IMR-90 (cell line): ENCODE results near the gene MROH8.

Experiments
- CHD1 ChIP-seq: IDR thresholded peaks from 2 replicates; pipeline ENCODE4 v1.6.1; 2012; ENCODE audit warnings: low read depth, low read length, improper control_type of control experiment
- FOS ChIP-seq: fragments of 150-350 bp; IDR thresholded peaks from 2 replicates; pipeline ENCODE4 v1.6.1; 2016; ENCODE audit warnings: low read depth, low read length
- MAFK ChIP-seq: IDR thresholded peaks from 2 replicates; pipeline ENCODE4 v1.6.1; 2012; ENCODE audit warnings: low read depth, low read length, improper control_type of control experiment
- MXI1 ChIP-seq: IDR thresholded peaks from 2 replicates; pipeline ENCODE4 v1.6.1; 2012; ENCODE audit warnings: low read depth, mild to moderate bottlenecking, low read length, moderate library complexity, borderline replicate concordance
- POLR2A ChIP-seq: IDR thresholded peaks from 2 replicates; pipeline ENCODE4 v1.6.1; 2012; ENCODE audit warnings: mild to moderate bottlenecking, low read depth, low read length
- RAD21 ChIP-seq: IDR thresholded peaks from 2 replicates; pipeline ENCODE4 v1.6.1; 2012; ENCODE audit warnings: low read length, improper control_type of control experiment
- TF ChIP-seq, protein P1 (sequence below): conservative IDR thresholded peaks from 2 replicates; pipeline ENCODE4 v1.5.1; 2012; ENCODE audit warnings: mild to moderate bottlenecking, low read depth, low read length, improper control_type of control experiment
- TF ChIP-seq, protein P2 (sequence below): fragments of 150-350 bp; IDR thresholded peaks from 2 replicates; pipeline ENCODE4 v1.6.1; 2017; ENCODE audit warnings: mild to moderate bottlenecking, antibody characterized with exemption, low read length, low read depth

DNA sequence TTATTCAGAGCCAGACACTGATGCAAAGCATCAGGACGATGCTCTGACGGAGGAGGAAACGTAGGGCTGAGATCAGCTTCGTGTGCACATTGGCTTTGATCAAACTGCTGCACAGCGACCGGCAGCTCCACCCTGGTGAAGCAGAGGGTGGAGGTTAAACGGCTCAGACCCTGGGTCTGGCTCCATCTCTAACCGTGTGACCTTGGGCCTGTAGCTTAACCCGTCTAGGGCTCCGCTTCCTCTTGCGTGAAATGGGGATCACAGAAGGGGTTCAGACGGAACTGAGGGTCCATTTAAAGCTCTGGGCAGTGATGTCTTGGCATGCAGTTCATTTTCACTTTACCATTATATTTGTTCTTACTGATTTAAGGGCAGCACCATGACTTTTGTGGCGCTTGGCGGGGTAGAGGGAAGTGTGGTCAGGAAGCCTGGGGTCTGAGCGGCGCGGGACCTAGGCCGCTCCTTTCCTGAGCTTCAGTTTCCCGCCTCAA, 84.2 kb downstream of the MROH8 start:
- TF ChIP-seq, protein P1, sequence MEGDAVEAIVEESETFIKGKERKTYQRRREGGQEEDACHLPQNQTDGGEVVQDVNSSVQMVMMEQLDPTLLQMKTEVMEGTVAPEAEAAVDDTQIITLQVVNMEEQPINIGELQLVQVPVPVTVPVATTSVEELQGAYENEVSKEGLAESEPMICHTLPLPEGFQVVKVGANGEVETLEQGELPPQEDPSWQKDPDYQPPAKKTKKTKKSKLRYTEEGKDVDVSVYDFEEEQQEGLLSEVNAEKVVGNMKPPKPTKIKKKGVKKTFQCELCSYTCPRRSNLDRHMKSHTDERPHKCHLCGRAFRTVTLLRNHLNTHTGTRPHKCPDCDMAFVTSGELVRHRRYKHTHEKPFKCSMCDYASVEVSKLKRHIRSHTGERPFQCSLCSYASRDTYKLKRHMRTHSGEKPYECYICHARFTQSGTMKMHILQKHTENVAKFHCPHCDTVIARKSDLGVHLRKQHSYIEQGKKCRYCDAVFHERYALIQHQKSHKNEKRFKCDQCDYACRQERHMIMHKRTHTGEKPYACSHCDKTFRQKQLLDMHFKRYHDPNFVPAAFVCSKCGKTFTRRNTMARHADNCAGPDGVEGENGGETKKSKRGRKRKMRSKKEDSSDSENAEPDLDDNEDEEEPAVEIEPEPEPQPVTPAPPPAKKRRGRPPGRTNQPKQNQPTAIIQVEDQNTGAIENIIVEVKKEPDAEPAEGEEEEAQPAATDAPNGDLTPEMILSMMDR = no peak
- no peak for TF ChIP-seq MAFK
- TF ChIP-seq, protein P2, sequence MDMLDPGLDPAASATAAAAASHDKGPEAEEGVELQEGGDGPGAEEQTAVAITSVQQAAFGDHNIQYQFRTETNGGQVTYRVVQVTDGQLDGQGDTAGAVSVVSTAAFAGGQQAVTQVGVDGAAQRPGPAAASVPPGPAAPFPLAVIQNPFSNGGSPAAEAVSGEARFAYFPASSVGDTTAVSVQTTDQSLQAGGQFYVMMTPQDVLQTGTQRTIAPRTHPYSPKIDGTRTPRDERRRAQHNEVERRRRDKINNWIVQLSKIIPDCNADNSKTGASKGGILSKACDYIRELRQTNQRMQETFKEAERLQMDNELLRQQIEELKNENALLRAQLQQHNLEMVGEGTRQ = no peak
- TF ChIP-seq POLR2A = no peak
- no peak for TF ChIP-seq RAD21
- TF ChIP-seq CHD1 = no peak
- TF ChIP-seq MXI1 = no peak
- TF ChIP-seq FOS = no peak
